ENCODE results near the gene NUDT14.

DNA sequence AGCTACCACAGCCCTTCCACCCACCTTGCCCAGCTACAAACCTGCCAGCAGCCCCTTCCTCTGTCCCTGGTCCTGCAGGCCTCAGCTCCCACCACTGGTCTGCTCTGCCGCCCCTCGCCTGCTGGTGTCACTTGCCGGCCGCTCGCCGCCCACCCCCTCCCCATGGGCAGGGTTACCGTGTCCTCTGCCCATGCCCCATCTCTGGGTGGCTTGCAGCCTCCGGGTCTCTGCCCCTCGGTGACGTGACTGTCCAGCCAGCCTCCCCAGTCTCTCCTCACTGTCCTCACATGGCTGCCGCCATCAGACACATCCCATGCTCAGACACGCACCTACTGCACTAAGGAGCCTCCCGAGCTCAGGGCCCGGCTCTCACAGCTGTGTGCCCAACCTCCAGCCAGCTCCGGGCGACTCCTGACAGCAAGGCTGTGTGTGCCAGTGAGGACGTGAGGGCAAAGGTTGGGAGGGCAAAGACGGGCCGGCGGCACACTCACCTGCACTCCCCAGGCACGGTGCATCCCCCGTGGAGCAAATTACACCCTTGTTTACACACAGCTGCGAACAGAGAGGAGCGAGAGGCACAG lies 26.0 kb downstream of the NUDT14 start:
- no peak for TF ChIP-seq EZH2 (IDR thresholded peaks at IDR 0.05; ENCODE audit: borderline replicate concordance, low read depth, low read length, severe bottlenecking)
- TF ChIP-seq, protein P1, sequence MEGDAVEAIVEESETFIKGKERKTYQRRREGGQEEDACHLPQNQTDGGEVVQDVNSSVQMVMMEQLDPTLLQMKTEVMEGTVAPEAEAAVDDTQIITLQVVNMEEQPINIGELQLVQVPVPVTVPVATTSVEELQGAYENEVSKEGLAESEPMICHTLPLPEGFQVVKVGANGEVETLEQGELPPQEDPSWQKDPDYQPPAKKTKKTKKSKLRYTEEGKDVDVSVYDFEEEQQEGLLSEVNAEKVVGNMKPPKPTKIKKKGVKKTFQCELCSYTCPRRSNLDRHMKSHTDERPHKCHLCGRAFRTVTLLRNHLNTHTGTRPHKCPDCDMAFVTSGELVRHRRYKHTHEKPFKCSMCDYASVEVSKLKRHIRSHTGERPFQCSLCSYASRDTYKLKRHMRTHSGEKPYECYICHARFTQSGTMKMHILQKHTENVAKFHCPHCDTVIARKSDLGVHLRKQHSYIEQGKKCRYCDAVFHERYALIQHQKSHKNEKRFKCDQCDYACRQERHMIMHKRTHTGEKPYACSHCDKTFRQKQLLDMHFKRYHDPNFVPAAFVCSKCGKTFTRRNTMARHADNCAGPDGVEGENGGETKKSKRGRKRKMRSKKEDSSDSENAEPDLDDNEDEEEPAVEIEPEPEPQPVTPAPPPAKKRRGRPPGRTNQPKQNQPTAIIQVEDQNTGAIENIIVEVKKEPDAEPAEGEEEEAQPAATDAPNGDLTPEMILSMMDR (IDR thresholded peaks at IDR 0.05; ENCODE audit: borderline replicate concordance, extremely low read depth, low read length, poor library complexity, severe bottlenecking): no peak
